G401 (cell line): ENCODE measurements around the gene ARHGEF38. TPM values are rescaled to one million over a fixed set of nuclear protein-coding genes. Genes with fewer than 3 reads are reported as not detected.

ENCODE experiments used
- DNase-seq: peaks from one replicate; pipeline ENCODE4 v3.0.0-alpha.2; 2015; ENCODE audit warnings: low spot score
- in situ Hi-C: cut with HindIII; loops from 2 replicates; pipeline ENCODE4 v1.10.0; 2016; ENCODE audit warnings: low sequenced_read_pairs, mixed read lengths
- total RNA-seq: library from RNA; depleted of rRNA; stranded (reverse); fragments of >200 nt; shearing (Covaris generic); gene quantifications from 2 replicates; pipeline ENCODE4 v1.2.3, GENCODE V29; 2014

ARHGEF38 gene
- total RNA-seq, 1 experiment from 2014 or later: not detected

GRCh38 chr4:105550641-105551040 lies 1.8 kb upstream of the ARHGEF38 start:
- in situ Hi-C loops: no loop called here
- no peak for DNase-seq

- in situ Hi-C loops: no loop called here
- DNase-seq: no peak
These were observed 3.0 kb downstream of the ARHGEF38 start for GRCh38 chr4:105555409-105555808.

GRCh38 chr4:105556206-105556605 lies 3.8 kb downstream of the ARHGEF38 start:
- DNase-seq: no peak
- in situ Hi-C loops: no loop called here

GRCh38 chr4:105558277-105558676 lies 5.9 kb downstream of the ARHGEF38 start:
- in situ Hi-C loops: no loop called here
- DNase-seq: no peak

GRCh38 chr4:105560421-105560848 lies 8.0 kb downstream of the ARHGEF38 start:
- no peak for DNase-seq

GRCh38 chr4:105563352-105563751 lies 10.9 kb downstream of the ARHGEF38 start:
- no peak for DNase-seq
- in situ Hi-C loops: no loop called here

More at GRCh38 chr4:105560421-105560848, 8.0 kb downstream of the ARHGEF38 start:
- in situ Hi-C loops: no loop called here

- in situ Hi-C loops: no loop called here
These were observed 16.2 kb downstream of the ARHGEF38 start for GRCh38 chr4:105568584-105568983.

GRCh38 chr4:105569057-105569865 lies 16.8 kb downstream of the ARHGEF38 start:
- DNase-seq: no peak

More at GRCh38 chr4:105568584-105568983, 16.2 kb downstream of the ARHGEF38 start:
- DNase-seq: no peak

GRCh38 chr4:105569866-105570236 lies 17.4 kb downstream of the ARHGEF38 start:
- no peak for DNase-seq
- in situ Hi-C loops: no loop called here

More at GRCh38 chr4:105569057-105569865, 16.8 kb downstream of the ARHGEF38 start:
- in situ Hi-C loops: no loop called here

GRCh38 chr4:105572296-105572695 lies 19.9 kb downstream of the ARHGEF38 start:
- in situ Hi-C loops: no loop called here
- DNase-seq: no peak

- DNase-seq: no peak
- in situ Hi-C loops: no loop called here
These were observed 34.4 kb downstream of the ARHGEF38 start for GRCh38 chr4:105586638-105587328.

- no peak for DNase-seq
- in situ Hi-C loops: no loop called here
These were observed 35.4 kb downstream of the ARHGEF38 start for GRCh38 chr4:105587841-105588240.

- in situ Hi-C loops: no loop called here
- DNase-seq: no peak
These were observed 35.8 kb downstream of the ARHGEF38 start for GRCh38 chr4:105588252-105588651.

- no peak for DNase-seq
- in situ Hi-C loops: no loop called here
These were observed 39.2 kb downstream of the ARHGEF38 start for GRCh38 chr4:105591573-105591972.

GRCh38 chr4:105594099-105595010 lies 41.9 kb downstream of the ARHGEF38 start:
- no peak for DNase-seq
- in situ Hi-C loops: no loop called here

- DNase-seq: no peak
- in situ Hi-C loops: no loop called here
These were observed 44.3 kb downstream of the ARHGEF38 start for GRCh38 chr4:105596684-105597083.

- in situ Hi-C loops: no loop called here
- DNase-seq: no peak
These were observed 45.6 kb downstream of the ARHGEF38 start for GRCh38 chr4:105598052-105598451.

- in situ Hi-C loops: no loop called here
- no peak for DNase-seq
These were observed 46.4 kb downstream of the ARHGEF38 start for GRCh38 chr4:105598787-105599186.

GRCh38 chr4:105599482-105599881 lies 47.1 kb downstream of the ARHGEF38 start:
- DNase-seq: no peak
- in situ Hi-C loops: no loop called here
